Measurements from ENCODE around the gene HMCN1.
A peak's percentile ranks its signal among the peaks of the same experiment; 100 is the strongest.

HMCN1 gene

DNA sequence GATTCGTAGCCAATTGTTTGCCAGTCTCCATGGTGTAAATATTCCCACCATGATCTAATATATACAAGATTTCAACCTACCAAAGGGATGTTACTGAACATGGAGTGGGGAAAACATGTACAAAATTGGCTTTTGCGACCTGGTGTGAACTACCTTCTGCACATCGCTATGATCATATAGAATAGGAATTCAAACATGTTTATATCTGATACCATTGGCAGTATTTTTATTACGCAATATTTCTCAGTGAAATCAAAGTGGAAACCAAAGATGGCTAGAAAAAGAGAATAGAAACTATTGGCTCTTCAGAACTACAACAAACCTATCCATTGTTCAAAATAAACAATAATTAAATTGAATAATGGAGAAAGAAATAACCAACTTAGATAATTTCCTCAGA is 355.7 kb downstream of the HMCN1 start:
- DNase-seq (ENCODE audit: low read depth), result no peak

DNA sequence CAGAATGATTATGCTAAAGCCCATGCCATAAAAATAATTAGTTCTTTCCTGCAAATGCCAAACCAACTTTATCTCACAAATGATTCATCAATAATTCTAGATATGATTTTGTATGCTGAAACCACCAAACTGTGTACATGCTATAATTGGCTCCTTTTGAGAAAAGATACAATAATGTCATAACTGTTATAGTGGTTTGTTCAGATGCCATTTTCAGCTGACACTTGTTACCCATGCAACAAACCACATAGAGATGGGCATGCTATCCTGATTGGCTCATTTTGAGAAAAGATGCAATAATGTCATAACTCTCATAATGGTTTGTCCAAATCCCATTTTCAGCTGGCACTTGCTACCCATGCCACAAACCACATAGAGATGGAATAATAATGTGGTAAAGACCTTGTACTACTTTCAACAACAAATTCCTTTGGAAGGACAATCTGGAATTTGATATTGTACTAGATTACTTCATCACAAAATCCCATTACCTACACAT is 357.1 kb downstream of the HMCN1 start:
- DNase-seq (ENCODE audit: low read depth), result no peak

DNA sequence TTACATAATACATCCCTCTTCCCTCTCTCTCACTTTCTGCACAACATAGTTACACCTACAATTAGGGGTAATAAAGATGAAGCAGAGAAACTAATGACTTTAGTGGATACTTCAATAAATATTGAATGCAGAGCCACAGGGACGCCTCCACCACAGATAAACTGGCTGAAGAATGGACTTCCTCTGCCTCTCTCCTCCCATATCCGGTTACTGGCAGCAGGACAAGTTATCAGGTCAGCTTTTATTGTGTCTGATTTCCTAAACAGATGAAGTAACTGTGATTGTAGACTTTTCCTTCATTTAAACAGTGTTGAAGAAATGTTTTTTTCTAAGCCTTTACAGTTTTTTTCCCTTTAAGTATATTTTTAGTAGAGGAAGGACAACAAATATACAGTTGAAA is 359.2 kb downstream of the HMCN1 start:
- DNase-seq (ENCODE audit: low read depth), result no peak

DNA sequence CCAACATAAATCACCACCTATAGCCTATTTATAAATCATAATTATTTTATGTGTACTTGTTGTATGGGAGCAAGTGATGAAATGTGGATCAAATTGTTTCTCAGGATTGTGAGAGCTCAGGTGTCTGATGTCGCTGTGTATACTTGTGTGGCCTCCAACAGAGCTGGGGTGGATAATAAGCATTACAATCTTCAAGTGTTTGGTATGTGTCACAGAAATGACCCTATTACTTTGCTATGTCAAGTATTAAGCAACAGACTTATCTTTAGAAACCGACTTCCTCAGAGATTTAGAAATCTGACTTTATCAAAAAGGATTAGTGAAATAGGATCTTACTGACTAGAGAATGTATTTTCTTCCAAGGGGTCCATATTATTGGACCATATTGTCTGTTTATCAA is 360.0 kb downstream of the HMCN1 start:
- no peak for DNase-seq (ENCODE audit: low read depth)

DNA sequence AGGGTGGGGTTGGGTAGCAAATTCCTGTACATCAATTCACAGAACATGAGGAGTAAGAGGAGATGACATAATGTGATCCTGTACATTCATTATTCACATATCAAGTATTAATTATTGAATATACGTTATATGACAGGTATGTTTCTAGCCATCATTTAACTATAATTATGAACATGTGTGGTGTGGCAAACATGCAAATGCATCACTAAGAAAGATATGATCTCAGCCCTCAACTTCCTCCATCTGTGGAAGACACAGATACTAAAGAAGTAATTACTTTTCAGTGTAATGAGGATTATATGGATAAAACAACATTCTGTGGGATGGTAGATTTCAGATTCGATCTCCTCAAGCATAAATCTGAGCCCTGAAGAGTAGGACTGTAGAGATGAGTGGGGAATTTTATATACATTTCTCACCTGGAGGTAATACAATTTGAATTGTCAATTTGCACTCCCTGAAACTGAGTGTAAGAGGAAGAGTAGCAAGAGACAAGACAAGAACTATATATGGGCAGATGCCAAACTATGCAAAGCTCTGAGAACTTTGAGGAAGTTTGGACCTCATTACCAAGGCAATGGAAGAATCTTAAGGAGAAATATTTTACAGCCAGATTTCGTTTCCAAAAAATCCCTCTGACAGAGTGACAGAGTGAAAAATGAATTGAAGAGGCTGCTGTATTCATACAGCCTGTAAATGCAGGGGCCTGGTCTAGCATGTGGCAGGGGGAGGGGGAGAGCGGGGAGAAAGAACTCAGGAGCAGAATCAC is 365.3 kb downstream of the HMCN1 start:
- DNase-seq (ENCODE audit: low read depth), result no peak

DNA sequence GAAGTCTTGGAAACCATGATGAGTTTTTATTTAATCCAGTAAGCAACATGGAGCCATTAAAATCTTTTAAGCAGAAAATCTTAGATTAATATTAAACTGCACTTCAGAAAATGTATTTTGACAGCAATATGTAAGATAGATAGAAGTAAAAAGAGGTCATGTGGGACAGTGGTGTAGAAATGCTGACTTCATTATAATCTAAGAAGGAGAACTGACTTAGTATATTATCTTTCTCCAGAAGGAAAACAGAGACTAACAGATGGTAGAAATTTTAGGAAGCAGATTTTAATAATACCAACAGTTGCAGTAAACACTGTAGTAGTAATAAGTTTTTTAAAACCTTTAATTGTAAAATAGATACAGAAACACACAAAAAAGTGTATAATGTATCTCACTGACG is 367.9 kb downstream of the HMCN1 start:
- DNase-seq (ENCODE audit: low read depth), result no peak

DNA sequence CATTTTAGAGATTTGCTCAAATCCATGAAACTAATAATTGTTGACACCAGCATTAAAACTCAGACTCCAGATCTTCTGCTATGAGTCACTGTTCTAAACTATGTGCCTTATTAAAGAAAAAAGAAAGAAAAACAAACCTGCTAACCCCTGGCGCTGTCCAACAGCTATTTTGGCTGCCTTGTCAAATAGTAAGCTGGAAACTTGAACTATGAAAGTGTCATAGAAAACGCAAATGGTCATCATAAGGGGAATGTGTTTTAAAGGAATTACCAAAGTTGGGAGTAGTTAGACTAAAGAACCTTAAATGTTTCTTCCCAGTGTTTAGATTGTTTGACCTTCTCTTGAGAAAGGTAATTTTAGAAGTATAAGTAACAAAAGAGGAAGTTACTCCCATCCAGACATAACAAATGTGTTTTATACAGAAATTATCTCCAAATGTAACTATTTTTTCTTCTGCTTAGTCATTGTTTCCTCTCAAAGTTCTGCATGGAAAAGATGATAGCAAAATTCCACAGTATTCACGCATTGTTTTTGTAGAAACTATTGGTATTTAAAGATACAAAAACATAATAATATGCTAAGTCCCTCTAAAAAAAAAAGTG is 368.5 kb downstream of the HMCN1 start:
- DNase-seq (ENCODE audit: low read depth), result peak; percentile 55

DNA sequence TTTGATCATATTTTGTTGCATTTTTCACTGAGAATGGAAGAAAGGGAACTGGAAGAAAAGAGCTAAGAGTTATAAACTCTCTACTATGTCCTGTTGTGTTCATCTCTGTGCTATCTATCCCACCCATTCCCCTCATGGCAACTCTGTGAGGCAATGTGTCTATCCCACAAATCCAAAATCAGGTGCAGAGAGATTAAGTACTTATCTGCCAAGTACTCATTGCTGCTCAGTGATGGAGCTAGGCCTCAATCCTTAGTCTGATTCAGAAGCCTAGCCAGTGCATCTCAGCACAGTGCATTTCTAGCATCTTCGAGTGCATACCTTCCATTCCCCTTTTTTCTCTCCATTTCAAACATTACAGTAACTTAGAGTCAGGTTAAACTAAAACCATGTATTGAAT is 370.3 kb downstream of the HMCN1 start:
- DNase-seq (ENCODE audit: low read depth), result no peak

DNA sequence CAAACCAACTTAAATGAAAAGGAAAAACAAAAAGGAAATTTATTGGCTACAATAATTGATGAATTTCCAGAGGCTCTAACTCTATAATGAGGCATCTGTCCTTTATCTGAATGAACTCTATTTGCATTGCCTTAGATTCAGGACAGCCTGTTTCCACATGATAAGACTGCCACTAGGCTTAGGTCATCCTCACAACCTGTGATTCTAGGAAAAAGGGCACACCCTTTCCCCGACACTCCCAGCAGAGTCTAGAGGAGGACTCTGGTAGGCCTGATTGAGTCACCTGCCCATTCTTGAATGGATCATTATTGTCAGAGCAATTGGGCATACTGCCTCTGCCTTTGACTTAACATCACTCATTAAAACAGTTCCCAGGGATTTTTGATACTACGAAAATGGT is 378.1 kb downstream of the HMCN1 start:
- DNase-seq (ENCODE audit: low read depth), result no peak

DNA sequence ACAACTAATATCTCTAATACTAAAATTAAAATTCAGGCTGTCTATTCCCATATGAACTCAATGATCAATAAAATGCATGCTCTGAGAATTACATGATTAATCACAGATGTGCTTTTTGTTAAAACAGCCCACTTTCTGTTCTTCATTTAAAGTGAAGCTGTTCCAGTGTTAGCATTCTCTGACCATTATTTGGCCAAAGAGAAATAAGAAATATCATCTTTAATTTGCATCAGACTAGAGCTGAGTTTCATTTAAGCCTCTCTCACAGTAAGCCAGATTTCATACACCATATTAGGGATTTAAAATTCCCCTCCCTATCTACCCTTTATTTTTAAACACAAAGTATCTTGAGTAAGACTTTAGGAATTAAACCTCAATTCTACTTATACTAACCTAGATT is 379.3 kb downstream of the HMCN1 start:
- DNase-seq (ENCODE audit: low read depth), result no peak

DNA sequence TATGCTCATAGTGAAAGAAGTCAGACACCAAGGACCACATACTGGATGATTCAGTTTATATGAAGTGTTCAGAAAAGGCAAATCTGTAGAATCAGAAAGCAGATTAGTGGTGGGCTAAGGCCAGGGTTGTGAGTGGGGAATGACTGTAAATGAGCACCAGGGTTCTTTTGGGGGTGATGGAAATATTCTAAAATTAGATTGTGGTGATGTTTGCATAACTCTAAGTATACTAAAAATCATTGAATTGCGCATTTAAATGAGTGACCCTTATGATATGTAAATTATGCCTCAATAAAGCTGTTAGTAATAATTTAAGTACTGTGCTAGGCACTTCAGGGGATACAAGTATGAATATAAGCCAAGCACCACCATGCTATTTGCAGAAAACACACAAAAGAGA is 384.5 kb downstream of the HMCN1 start:
- no peak for DNase-seq (ENCODE audit: low read depth)

DNA sequence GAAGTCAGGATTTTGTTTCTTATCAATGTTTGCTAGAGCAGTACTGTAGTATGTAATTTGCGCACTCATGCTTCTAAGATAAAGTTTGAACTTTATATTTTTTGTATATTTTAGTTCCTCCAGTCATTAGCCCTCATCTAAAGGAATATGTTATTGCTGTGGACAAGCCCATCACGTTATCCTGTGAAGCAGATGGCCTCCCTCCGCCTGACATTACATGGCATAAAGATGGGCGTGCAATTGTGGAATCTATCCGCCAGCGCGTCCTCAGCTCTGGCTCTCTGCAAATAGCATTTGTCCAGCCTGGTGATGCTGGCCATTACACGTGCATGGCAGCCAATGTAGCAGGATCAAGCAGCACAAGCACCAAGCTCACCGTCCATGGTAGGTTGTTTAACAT is 388.6 kb downstream of the HMCN1 start:
- no peak for DNase-seq (ENCODE audit: low read depth)

DNA sequence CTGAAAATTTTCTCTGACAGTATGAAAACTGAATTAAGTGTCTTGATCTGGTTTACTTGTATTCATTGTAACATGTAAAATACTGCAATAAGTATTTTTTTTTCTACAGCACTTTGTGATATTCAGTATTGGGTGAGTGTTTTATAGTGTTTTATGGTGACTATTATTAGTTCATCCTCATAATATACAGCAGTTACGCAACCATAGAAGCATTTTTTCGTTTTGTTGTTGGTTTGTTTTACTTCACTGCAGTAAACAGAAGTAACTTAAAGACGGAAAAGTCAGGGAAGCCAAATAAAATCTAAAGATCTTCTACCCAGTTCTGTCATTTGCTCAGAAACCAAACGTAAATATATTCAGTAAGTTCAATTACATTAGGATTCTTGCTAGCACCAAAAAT is 390.8 kb downstream of the HMCN1 start:
- no peak for DNase-seq (ENCODE audit: low read depth)

DNA sequence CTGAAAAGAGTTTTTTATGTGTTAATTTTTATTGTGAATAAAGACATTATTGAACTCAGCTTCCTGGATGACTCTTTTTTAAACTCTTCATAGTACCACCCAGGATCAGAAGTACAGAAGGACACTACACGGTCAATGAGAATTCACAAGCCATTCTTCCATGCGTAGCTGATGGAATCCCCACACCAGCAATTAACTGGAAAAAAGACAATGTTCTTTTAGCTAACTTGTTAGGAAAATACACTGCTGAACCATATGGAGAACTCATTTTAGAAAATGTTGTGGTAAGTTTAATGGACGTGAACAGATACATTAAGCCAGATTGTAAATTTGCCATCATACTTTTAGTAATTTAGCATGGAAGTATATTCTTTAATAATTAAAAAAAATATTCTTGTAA is 391.3 kb downstream of the HMCN1 start:
- DNase-seq (ENCODE audit: low read depth), result no peak

DNA sequence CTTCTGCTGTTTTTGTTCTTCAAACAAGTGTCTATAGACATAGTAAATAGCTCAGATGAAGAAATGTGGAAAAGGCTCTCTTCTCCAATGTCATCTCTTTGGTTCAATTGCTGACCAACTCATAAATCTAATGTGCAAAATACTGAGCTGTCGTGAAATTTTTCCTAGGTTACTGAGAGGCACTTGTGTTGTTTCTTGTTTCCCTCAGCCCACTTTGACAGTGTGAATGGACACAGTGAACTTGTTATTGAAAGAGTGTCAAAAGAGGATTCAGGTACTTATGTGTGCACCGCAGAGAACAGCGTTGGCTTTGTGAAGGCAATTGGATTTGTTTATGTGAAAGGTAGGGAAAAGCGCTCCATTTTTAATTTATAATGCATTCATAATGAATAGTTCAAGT is 395.6 kb downstream of the HMCN1 start:
- DNase-seq (ENCODE audit: low read depth), result no peak

DNA sequence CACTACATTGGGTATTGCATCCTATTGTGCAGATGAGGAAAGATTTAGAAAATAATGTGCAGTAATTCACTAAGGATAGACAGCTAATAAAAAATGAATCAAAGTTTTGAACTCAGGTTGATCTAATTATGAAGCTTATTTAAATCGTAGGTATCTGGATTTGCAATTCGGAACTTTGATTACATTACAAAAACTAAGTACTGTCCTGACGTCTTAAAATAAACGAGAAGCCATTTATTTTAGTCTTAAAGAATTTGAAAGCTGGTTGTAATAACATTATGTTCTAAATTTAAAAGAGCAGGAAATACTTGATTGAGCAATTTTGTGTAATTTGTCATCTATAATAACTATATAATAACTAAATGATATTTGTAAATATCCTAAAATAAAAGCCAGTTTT is 404.9 kb downstream of the HMCN1 start:
- DNase-seq (ENCODE audit: low read depth), result no peak

DNA sequence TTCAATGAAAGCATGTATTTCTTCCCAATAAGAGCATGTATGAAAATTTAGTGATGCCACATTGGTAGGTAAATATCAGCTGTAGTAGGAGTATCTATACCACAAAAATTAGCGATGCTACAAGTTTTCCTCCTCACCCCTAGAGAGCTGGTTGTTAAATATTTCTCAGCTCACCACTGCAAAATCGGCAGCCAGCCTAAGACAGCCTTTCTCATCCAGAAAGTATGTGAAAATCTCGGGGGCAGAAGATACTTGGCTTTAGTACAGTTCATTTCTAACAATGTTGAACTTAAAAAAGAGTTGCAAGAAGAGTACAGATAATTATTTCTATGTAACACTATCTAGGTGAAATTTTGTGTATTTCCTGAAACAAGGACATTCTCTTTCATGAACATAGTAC is 405.5 kb downstream of the HMCN1 start:
- DNase-seq (ENCODE audit: low read depth), result peak; percentile 41

DNA sequence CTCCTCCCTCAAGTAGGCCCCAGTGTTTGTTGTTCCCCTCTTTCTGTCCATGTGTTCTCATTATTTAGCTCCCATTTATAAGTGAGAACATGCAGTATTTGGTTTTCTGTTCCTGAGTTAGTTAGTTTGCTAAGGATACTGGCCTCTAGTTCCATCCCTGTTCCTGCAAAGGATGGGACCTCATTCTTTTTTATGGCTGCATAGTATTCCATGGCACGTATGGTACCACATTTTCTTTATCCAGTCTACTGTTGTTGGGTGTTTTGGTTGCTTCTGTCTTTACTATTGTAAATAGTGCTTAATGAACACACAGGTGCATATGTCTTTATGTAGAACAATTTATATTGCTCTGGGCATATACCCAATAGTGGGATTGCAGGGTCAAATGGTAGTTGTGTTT is 408.0 kb downstream of the HMCN1 start:
- no peak for DNase-seq (ENCODE audit: low read depth)

DNA sequence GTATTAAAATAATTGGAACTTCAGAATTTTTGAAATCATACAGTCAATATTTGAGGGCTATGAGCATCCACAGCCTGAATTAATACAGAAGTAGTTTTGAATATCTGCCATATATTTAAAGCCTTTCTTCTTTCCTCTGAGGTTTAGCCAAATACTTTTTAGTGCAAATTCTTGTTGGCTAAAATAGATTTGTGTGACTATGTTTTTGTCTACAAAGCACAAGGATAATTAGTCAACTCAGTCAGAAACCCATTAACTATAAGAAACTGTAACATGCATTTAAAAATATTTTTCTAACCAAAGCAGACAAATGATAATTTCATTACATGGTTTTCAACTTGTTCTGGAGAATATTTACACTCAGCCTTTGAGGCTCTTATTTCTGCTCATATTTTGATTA is 408.7 kb downstream of the HMCN1 start:
- DNase-seq (ENCODE audit: low read depth), result no peak

DNA sequence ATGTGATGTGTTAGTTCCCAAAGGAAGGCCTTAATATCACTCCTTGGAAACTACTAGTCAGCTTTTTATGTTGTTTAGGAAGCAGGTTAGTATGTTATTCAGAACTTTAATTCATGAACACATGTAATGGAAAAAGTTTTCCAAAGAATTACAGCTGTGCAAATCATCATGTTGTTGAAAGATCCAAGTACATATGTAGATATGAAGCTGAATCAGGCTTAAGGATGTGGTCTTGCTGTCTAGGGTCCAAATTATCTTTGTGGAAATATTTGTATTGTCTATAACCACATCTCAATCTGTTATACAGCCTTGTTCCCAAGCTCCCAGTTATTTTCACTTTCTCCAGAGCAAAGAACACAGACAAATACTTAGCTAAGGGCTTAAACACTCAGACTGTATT is 409.3 kb downstream of the HMCN1 start:
- DNase-seq (ENCODE audit: low read depth), result no peak

DNA sequence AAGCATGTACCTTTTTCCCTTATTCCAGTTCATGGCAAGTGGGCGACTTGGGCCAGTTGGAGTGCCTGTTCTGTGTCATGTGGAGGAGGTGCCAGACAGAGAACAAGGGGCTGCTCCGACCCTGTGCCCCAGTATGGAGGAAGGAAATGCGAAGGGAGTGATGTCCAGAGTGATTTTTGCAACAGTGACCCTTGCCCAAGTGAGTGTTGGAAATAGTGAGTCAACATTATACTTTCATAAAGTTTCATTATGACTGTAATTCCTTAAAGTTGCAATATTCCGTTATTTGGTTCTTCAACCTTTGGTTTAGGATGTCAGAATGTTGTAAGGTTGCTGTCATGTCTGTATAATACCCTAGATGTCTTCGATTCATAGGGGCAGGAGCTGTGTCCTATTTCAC is 410.3 kb downstream of the HMCN1 start:
- DNase-seq (ENCODE audit: low read depth), result no peak

DNA sequence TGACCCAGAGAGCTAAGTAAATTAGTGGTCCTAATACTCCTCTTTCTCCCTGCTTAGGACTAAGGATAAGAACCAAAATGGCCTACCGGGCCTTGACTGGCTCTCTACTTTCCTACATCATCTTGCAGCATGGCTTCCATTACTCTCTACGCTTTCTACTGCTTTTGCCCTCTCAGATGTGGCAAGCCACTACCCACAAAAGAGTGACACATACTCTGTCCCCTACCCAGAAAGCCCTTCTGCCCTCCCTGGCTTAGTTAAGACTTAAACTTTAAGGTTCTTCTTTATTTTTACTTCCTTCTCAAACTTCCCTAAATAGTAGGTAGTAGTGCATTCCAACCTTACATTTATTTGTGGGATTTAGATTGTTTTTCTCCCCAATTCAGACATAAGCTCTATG is 412.8 kb downstream of the HMCN1 start:
- no peak for DNase-seq (ENCODE audit: low read depth)

DNA sequence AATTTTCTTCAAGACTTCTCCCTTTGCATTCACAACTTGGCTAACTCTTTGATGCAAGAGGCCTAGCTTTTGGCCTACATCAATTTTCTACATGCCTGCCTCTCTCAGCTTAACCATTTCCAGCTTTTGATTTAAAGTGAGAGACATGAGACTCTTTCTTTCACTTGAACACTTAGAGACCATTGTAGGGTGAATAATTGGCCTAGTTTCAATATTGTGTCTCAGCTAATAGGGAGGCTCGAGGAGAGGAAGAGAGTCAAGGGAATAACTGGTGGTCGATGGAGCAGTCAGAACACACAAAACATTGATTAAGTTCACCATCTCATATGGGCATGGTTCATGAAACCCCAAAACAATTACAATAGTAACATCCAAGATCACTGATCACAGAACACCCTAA is 415.4 kb downstream of the HMCN1 start:
- DNase-seq (ENCODE audit: low read depth), result no peak

DNA sequence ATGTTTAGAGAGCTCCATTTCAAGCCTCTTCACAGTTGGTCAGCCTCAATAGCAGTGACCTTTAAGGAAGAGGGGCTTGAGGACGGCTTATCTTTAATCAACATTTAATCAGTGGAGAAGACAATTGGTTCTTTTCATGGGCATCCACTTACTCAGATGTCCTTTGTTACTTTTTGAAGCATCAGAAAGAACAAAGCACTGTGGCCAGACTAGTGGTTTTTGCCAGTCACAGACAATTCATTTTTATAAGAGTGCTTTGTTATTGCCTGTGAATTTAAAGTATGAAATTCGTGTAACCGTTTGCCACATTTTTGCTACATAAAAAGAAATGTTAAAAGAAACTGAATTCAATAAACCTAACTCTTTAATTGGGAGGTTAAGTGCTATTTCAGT is 418.0 kb downstream of the HMCN1 start:
- DNase-seq (ENCODE audit: low read depth), result no peak
